ENCODE measurements around the gene SPATC1L.

Gene SPATC1L

DNA sequence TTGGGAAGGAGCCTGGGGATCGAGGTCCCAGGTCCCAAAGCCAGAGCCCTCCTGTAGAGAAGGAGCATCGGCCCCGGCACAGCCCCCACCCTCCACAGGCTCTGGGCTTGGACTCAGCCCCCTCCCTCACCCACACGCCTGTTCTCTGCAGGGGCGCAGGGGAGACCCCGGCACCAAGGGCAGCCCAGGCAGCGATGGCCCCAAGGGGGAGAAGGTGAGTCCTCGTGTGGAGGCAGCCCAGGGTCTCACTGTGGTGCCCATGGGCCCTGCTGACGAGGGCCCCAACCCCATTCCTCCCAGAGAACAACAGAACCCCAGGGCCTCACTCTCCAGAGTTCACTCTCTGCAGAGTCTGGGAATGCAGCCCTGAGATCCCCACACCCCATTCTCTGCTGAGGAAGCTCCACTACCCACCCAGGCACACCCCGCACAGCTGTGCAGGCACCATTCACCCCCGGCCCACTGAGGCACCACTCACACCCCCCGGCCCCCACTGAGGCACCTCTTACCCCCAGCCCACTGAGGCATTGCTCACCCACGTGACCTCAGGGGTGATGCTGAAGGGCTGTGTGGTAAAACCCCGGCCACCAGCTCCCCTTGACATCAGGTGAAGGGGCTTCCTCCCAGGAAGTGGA, 64.5 kb downstream of the SPATC1L start:
- no peak overlapping the region for H3K4me3 ChIP-seq (ENCODE audit: low read depth, low read length)
- in situ Hi-C loops (cut with HindIII; ENCODE audit: low sequenced_read_pairs), result loop anchor here (10.0 kb wide), 1 partner anchor 165 kb away; no protein-coding TSS in a partner anchor
- DNase-seq (ENCODE audit: low read depth), result no peak
- TF ChIP-seq, protein P1, sequence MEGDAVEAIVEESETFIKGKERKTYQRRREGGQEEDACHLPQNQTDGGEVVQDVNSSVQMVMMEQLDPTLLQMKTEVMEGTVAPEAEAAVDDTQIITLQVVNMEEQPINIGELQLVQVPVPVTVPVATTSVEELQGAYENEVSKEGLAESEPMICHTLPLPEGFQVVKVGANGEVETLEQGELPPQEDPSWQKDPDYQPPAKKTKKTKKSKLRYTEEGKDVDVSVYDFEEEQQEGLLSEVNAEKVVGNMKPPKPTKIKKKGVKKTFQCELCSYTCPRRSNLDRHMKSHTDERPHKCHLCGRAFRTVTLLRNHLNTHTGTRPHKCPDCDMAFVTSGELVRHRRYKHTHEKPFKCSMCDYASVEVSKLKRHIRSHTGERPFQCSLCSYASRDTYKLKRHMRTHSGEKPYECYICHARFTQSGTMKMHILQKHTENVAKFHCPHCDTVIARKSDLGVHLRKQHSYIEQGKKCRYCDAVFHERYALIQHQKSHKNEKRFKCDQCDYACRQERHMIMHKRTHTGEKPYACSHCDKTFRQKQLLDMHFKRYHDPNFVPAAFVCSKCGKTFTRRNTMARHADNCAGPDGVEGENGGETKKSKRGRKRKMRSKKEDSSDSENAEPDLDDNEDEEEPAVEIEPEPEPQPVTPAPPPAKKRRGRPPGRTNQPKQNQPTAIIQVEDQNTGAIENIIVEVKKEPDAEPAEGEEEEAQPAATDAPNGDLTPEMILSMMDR (IDR thresholded peaks at IDR 0.05; ENCODE audit: low read depth, low read length, missing control alignments), result no peak

DNA sequence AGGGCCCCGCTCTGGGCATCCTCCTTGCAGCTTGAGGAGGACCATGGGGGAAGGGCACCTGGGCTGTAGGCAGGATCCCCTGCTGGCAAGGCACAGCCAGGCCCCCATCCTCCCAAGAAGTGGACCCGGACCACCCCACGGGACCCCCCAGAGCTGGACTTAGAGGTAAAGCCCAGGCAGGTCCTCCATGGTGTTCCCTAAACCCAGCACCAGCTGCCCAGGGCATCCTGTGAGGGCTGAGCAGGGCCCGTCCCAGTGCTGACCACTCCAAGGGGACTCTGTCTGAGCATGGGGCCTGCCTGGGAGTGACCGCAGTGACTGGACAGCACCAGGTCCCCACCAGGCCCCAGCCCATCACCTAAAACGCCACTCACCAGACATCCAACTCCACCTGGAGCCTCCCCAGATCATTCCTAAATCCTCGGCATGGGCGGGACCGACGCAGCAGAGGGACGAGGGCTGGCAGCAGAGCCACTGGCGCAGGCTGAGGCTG, 65.1 kb downstream of the SPATC1L start:
- no peak for DNase-seq (ENCODE audit: low read depth)
- TF ChIP-seq, protein P1 (IDR thresholded peaks at IDR 0.05; ENCODE audit: low read depth, low read length, missing control alignments), result no peak
- in situ Hi-C loops (cut with HindIII; ENCODE audit: low sequenced_read_pairs), result loop anchor here (10.0 kb wide), 1 partner anchor 164 kb away; no protein-coding TSS in a partner anchor
- H3K4me3 ChIP-seq (ENCODE audit: low read depth, low read length), result no peak overlapping the region

DNA sequence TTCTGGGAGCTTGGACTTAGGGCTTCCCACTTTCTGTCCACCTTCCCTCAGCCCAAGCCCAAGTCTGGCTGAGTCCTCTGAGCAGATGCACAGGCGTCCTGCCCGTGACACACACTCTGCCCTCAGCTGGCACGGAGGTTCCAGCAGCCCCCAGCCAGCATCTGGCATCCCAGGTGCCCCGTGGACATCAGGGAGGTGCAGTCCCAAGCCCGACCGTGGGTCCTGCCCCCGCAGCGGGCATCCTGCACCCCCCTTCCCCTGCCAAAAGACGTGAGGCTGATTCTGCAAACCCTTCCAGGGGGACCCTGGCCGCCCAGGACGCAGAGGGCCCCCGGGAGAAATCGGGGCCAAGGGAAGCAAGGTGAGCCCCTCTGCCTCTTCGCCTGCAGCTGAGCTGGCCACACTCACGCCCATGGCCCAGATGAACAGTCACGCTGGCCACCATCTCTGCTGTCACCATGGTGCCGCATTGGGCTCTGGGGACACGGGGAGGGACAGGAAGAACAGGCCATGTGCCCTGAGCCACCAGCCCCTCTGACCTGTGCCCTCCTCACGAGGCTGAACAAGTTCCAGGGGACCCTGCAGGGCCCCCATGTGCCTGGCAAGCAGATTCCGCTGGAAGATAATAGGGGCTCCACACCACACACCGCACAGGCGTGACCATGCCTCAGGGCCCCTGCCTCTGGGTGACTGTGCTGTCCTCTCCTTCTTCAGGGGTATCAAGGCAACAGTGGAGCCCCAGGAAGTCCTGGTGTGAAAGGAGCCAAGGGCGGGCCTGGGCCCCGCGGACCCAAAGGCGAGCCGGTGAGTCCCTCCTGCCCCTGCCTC, 65.7 kb downstream of the SPATC1L start:
- no peak overlapping the region for H3K4me3 ChIP-seq (ENCODE audit: low read depth, low read length)
- in situ Hi-C loops (cut with HindIII; ENCODE audit: low sequenced_read_pairs), result loop anchor here (10.0 kb wide), 1 partner anchor 164 kb away; no protein-coding TSS in a partner anchor
- DNase-seq (ENCODE audit: low read depth), result no peak
- TF ChIP-seq, protein P1 (IDR thresholded peaks at IDR 0.05; ENCODE audit: low read depth, low read length, missing control alignments), result no peak

- no peak for DNase-seq (ENCODE audit: low read depth)
- TF ChIP-seq, protein P1 (IDR thresholded peaks at IDR 0.05; ENCODE audit: low read depth, low read length, missing control alignments), result no peak
- in situ Hi-C loops (cut with HindIII; ENCODE audit: low sequenced_read_pairs), result loop anchor here (10.0 kb wide), 1 partner anchor 163 kb away; no protein-coding TSS in a partner anchor
- no peak overlapping the region for H3K4me3 ChIP-seq (ENCODE audit: low read depth, low read length)
These were observed 66.5 kb downstream of the SPATC1L start for GRCh38 chr21:46117586-46118315.

- TF ChIP-seq, protein P1 (IDR thresholded peaks at IDR 0.05; ENCODE audit: low read depth, low read length, missing control alignments), result no peak
- in situ Hi-C loops (cut with HindIII; ENCODE audit: low sequenced_read_pairs), result loop anchor here (10.0 kb wide), 1 partner anchor 162 kb away; no protein-coding TSS in a partner anchor
- DNase-seq (ENCODE audit: low read depth), result no peak
- H3K4me3 ChIP-seq (ENCODE audit: low read depth, low read length), result no peak overlapping the region
These were observed 67.3 kb downstream of the SPATC1L start for GRCh38 chr21:46116776-46117585.

Data from astrocyte of the cerebellum (primary cell).